GM12878 (cell line): ENCODE data around the gene ASIC2. TPM values are rescaled to one million over a fixed set of nuclear protein-coding genes. Genes with fewer than 3 reads are reported as not detected.

Experiments used
- CHD2 ChIP-seq: IDR thresholded peaks from 2 replicates; pipeline ENCODE4 v1.6.1; 2011; ENCODE audit warnings: low read depth, low read length, improper control_type of control experiment, borderline replicate concordance
- CUX1 ChIP-seq: IDR thresholded peaks from 2 replicates; pipeline ENCODE4 v1.6.1; 2012; ENCODE audit warnings: improper control_type of control experiment, low read depth, low read length; ENCODE audit not compliant: insufficient replicate concordance
- IRF4 ChIP-seq: IDR thresholded peaks from 2 replicates; pipeline ENCODE4 v1.6.1; 2011; ENCODE audit warnings: low read depth, low read length
- SREBF2 ChIP-seq: IDR thresholded peaks from 2 replicates; pipeline ENCODE4 v1.6.1; 2012; ENCODE audit warnings: mild to moderate bottlenecking, low read length
- STAT3 ChIP-seq: IDR thresholded peaks from 2 replicates; pipeline ENCODE4 v1.6.1; 2011; ENCODE audit warnings: low read depth, low read length, improper control_type of control experiment
- ZBTB4 ChIP-seq: fragments of 450-650 bp; formaldehyde crosslinking; IDR thresholded peaks from 2 replicates; pipeline ENCODE4 v1.4.0; 2022; ENCODE audit warnings: mild to moderate bottlenecking, moderate library complexity
- ZNF384 ChIP-seq: IDR thresholded peaks from 2 replicates; pipeline ENCODE4 v1.6.1; 2012; ENCODE audit warnings: low read depth, mild to moderate bottlenecking, low read length, improper control_type of control experiment, borderline replicate concordance
- polyA plus RNA-seq, 11 experiments: library from polyadenylated mRNA; depleted of rRNA in 4 of 11; unstranded in 6 of 11; stranded (reverse) in 5 of 11; fragments of >200 nt; fragmentation: Nextera tagmentation in 4 of 11; fragmentation: Illumina TruSeq in 1 of 11; extraction: Ambion mirVana in 4 of 11; extraction: Trizol in 1 of 11; gene quantifications; 1 replicate in 1 of 11; 2 replicates in 10 of 11; pipeline versions ENCODE4 v1.2.1 to v1.2.3, GENCODE V29; 2011 to 2016; ENCODE audit warnings: inconsistent platforms in 2 of 11, missing spikeins in 2 of 11, low read depth in 1 of 11
- total RNA-seq, 4 experiments: library from RNA; depleted of rRNA in 3 of 4; stranded (reverse); fragments of >200 nt in 3 of 4; fragmentation: Illumina TruSeq in 1 of 4; extraction: Trizol in 1 of 4; gene quantifications; 2 replicates each; pipeline versions ENCODE4 v1.2.1 to v1.2.3, GENCODE V29; 2013 to 2021

ASIC2 gene
- total and polyA plus RNA-seq, 10 of the 15 experiments (the other 5 are each of a cell fraction or from before 2014, with no cell fraction given), result not detected

GRCh38 chr17:33090806-33091205, 202.3 kb downstream of the ASIC2 start (continued):
- TF ChIP-seq ZBTB4 (CRISPR knock-in tag) (no peak), CHD2 (no peak), CUX1 (no peak), IRF4 (no peak), SREBF2 (no peak), ZNF384 (no peak), STAT3 (no peak)
